GM23338 (cell line): ENCODE results near the gene WNK1.

Experiments
- CREB1 ChIP-seq: fragments of 250-450 bp; sonication (Bioruptor Pico); IDR thresholded peaks from 2 replicates; pipeline ENCODE4 v1.5.0; 2020; ENCODE audit warnings: low read depth, mild to moderate bottlenecking, moderate library complexity
- EZH2 ChIP-seq: fragments of 200-600 bp; sonication (generic); IDR thresholded peaks from one replicate; pipeline ENCODE4 v1.8.0; 2017; ENCODE audit warnings: antibody characterized with exemption, mild to moderate bottlenecking, low read depth; ENCODE audit not compliant: unreplicated experiment
- EZH2phosphoT487 ChIP-seq: fragments of 200-600 bp; sonication (generic); IDR thresholded peaks from one replicate; pipeline ENCODE4 v1.8.1; 2018; ENCODE audit warnings: antibody characterized with exemption; ENCODE audit not compliant: unreplicated experiment
- JUNB ChIP-seq: IDR thresholded peaks from one replicate; pipeline ENCODE4 v1.6.1; 2016; ENCODE audit warnings: antibody characterized with exemption; ENCODE audit not compliant: unreplicated experiment
- POLR2AphosphoS5 ChIP-seq: IDR thresholded peaks from 2 replicates; pipeline ENCODE4 v1.6.1; 2016; ENCODE audit warnings: antibody characterized with exemption, low read depth
- STAT1 ChIP-seq: IDR thresholded peaks from one replicate; pipeline ENCODE4 v1.6.1; 2016; ENCODE audit warnings: antibody characterized with exemption; ENCODE audit not compliant: unreplicated experiment
- ZNF331 ChIP-seq: fragments of 250-450 bp; sonication (Bioruptor Pico); IDR thresholded peaks from 2 replicates; pipeline ENCODE4 v1.5.0; 2020; ENCODE audit warnings: low read depth, mild to moderate bottlenecking, moderate library complexity
- ZNF462 ChIP-seq: fragments of 250-450 bp; sonication (Bioruptor Pico); IDR thresholded peaks from 2 replicates; pipeline ENCODE4 v1.5.0; 2020; ENCODE audit warnings: mild to moderate bottlenecking, moderate library complexity
- TF ChIP-seq, protein P1 (sequence below), 2 experiments: fragments of 200-600 bp in 1 of 2; sonication (generic) in 1 of 2; conservative IDR thresholded peaks; 2 replicates each; pipeline versions ENCODE4 v1.5.1 to v1.6.1; 2016 to 2017; ENCODE audit warnings: antibody characterized with exemption in 2 of 2, low read depth in 2 of 2, mild to moderate bottlenecking in 2 of 2, moderate library complexity in 1 of 2
- TF ChIP-seq, protein P2 (sequence below): IDR thresholded peaks from one replicate; pipeline ENCODE4 v1.6.1; 2018; ENCODE audit warnings: antibody characterized with exemption; ENCODE audit not compliant: unreplicated experiment
- TF ChIP-seq, protein P3 (sequence below): IDR thresholded peaks from 2 replicates; pipeline ENCODE4 v1.6.1; 2016; ENCODE audit warnings: antibody characterized with exemption

DNA sequence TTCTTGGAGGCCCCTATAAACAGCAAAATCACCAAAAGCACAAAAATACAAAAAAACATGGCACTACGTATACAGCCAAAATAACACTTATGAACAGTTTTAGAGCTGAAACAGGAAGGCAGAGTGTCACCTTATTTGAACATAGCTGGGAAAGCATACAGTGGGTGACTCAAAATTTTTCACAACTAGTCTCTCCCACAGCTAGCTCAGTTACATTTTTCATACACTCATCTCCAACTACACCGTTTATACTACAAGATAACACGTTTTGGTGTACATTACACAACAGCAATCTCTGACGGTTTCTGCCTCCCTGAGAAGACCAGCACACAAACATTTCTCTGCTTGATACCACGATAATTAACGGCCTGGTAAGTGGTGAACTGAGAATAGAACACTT, 194.3 kb downstream of the WNK1 start:
- TF ChIP-seq POLR2AphosphoS5 (no peak), EZH2 (no peak), EZH2phosphoT487 (no peak), STAT1 (no peak), JUNB (no peak), ZNF331 (CRISPR knock-in tag) (no peak), ZNF462 (CRISPR knock-in tag) (no peak), CREB1 (CRISPR knock-in tag) (no peak)
- TF ChIP-seq, protein P1, sequence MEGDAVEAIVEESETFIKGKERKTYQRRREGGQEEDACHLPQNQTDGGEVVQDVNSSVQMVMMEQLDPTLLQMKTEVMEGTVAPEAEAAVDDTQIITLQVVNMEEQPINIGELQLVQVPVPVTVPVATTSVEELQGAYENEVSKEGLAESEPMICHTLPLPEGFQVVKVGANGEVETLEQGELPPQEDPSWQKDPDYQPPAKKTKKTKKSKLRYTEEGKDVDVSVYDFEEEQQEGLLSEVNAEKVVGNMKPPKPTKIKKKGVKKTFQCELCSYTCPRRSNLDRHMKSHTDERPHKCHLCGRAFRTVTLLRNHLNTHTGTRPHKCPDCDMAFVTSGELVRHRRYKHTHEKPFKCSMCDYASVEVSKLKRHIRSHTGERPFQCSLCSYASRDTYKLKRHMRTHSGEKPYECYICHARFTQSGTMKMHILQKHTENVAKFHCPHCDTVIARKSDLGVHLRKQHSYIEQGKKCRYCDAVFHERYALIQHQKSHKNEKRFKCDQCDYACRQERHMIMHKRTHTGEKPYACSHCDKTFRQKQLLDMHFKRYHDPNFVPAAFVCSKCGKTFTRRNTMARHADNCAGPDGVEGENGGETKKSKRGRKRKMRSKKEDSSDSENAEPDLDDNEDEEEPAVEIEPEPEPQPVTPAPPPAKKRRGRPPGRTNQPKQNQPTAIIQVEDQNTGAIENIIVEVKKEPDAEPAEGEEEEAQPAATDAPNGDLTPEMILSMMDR (conservative IDR thresholded peaks at IDR 0.05; ENCODE audit: low read depth in 2 of 2): no peak
- TF ChIP-seq, protein P2, sequence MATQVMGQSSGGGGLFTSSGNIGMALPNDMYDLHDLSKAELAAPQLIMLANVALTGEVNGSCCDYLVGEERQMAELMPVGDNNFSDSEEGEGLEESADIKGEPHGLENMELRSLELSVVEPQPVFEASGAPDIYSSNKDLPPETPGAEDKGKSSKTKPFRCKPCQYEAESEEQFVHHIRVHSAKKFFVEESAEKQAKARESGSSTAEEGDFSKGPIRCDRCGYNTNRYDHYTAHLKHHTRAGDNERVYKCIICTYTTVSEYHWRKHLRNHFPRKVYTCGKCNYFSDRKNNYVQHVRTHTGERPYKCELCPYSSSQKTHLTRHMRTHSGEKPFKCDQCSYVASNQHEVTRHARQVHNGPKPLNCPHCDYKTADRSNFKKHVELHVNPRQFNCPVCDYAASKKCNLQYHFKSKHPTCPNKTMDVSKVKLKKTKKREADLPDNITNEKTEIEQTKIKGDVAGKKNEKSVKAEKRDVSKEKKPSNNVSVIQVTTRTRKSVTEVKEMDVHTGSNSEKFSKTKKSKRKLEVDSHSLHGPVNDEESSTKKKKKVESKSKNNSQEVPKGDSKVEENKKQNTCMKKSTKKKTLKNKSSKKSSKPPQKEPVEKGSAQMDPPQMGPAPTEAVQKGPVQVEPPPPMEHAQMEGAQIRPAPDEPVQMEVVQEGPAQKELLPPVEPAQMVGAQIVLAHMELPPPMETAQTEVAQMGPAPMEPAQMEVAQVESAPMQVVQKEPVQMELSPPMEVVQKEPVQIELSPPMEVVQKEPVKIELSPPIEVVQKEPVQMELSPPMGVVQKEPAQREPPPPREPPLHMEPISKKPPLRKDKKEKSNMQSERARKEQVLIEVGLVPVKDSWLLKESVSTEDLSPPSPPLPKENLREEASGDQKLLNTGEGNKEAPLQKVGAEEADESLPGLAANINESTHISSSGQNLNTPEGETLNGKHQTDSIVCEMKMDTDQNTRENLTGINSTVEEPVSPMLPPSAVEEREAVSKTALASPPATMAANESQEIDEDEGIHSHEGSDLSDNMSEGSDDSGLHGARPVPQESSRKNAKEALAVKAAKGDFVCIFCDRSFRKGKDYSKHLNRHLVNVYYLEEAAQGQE: no peak
- TF ChIP-seq, protein P3, sequence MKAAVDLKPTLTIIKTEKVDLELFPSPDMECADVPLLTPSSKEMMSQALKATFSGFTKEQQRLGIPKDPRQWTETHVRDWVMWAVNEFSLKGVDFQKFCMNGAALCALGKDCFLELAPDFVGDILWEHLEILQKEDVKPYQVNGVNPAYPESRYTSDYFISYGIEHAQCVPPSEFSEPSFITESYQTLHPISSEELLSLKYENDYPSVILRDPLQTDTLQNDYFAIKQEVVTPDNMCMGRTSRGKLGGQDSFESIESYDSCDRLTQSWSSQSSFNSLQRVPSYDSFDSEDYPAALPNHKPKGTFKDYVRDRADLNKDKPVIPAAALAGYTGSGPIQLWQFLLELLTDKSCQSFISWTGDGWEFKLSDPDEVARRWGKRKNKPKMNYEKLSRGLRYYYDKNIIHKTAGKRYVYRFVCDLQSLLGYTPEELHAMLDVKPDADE: no peak
